ENCODE results near the gene RNF125. TPM values are rescaled to one million over a fixed set of nuclear protein-coding genes. Genes with fewer than 3 reads are reported as not detected.

Gene RNF125
- total RNA-seq, 1 donor from 2014 or later: 3.7 TPM

GRCh38 chr18:32122039-32122438, 103.4 kb downstream of the RNF125 start:
- H3K4me1 ChIP-seq: no peaks in the 10 kb centered on the region
- DNase-seq (ENCODE audit: extremely low spot score in 2 of 2): no peak
- H3K27ac ChIP-seq: no peak overlapping the region
- TF ChIP-seq POLR2AphosphoS5 (IDR thresholded peaks at IDR 0.05; ENCODE audit: insufficient read depth in 1 of 2, low read depth in 1 of 2) (no peak), CTCF (IDR thresholded peaks at IDR 0.05) (no peak), POLR2A (IDR thresholded peaks at IDR 0.05) (no peak)
- no peak overlapping the region for H3K4me3 ChIP-seq
- H3K27me3 ChIP-seq: no peaks in the 10 kb centered on the region
- peaks cover 0 to 17% of the 10 kb centered on the region in 2 donors for H3K36me3 ChIP-seq
- intact Hi-C loops (cut with DNase I): no loop called here
- no peaks in the 10 kb centered on the region for H3K9me3 ChIP-seq

Other genes starting within 250 kb of the RNF125 start
- gene TRAPPC8, start 75.7 kb upstream of the RNF125 start, total RNA-seq: 33.1 TPM
- 15.7 TPM for gene RNF138, start 73.0 kb downstream of the RNF125 start, total RNA-seq
- gene MEP1B, start 171.2 kb downstream of the RNF125 start, total RNA-seq: not detected